Chondrocyte (in vitro differentiated cells): ENCODE results near the gene ATP11A. TPM values are rescaled to one million over a fixed set of nuclear protein-coding genes. Genes with fewer than 3 reads are reported as not detected.

Source experiments
- DNase-seq: peaks from one replicate; pipeline ENCODE4 v3.0.0; 2021; ENCODE audit warnings: mixed read lengths, low spot score
- H3K27ac Mint-ChIP-seq: one replicate; pipeline ENCODE4 v1.8.0; 2021; ENCODE audit warnings: mild to moderate bottlenecking, moderate library complexity, mixed read lengths; ENCODE audit not compliant: unreplicated experiment
- H3K27me3 Mint-ChIP-seq: 2 replicates; pipeline ENCODE4 v1.8.0; 2021; ENCODE audit warnings: low read depth, mixed read lengths
- H3K36me3 Mint-ChIP-seq: 2 replicates; pipeline ENCODE4 v1.8.0; 2021; ENCODE audit warnings: low read depth, mixed read lengths
- H3K4me1 Mint-ChIP-seq: 2 replicates; pipeline ENCODE4 v1.8.0; 2021; ENCODE audit warnings: low read depth, mild to moderate bottlenecking, mixed read lengths
- H3K4me3 Mint-ChIP-seq: one replicate; pipeline ENCODE4 v1.8.0; 2021; ENCODE audit warnings: mild to moderate bottlenecking, moderate library complexity, mixed read lengths; ENCODE audit not compliant: unreplicated experiment
- H3K9me3 Mint-ChIP-seq: 2 replicates; pipeline ENCODE4 v1.8.0; 2021; ENCODE audit warnings: low read depth, mixed read lengths
- total RNA-seq: library from RNA; stranded (reverse); gene quantifications from 3 replicates; pipeline ENCODE4 v1.2.1, GENCODE V29; 2021
- TF ChIP-seq, protein P1 (sequence below): fragments of 200-600 bp; sonication (generic); IDR thresholded peaks from 2 replicates; pipeline ENCODE4 v1.5.0; 2021; ENCODE audit warnings: antibody characterized with exemption, mild to moderate bottlenecking, moderate library complexity

The ATP11A gene
- total RNA-seq, 1 donor from 2014 or later: 13.1 TPM

- Mint-ChIP-seq H3K27ac (no peak overlapping the region), H3K27me3 (no peaks in the 10 kb centered on the region), H3K4me1 (no peaks in the 10 kb centered on the region), H3K36me3 (peaks cover 20% of the 10 kb centered on the region), H3K9me3 (peaks cover 3% of the 10 kb centered on the region), H3K4me3 (no peak overlapping the region)
- TF ChIP-seq, protein P1, sequence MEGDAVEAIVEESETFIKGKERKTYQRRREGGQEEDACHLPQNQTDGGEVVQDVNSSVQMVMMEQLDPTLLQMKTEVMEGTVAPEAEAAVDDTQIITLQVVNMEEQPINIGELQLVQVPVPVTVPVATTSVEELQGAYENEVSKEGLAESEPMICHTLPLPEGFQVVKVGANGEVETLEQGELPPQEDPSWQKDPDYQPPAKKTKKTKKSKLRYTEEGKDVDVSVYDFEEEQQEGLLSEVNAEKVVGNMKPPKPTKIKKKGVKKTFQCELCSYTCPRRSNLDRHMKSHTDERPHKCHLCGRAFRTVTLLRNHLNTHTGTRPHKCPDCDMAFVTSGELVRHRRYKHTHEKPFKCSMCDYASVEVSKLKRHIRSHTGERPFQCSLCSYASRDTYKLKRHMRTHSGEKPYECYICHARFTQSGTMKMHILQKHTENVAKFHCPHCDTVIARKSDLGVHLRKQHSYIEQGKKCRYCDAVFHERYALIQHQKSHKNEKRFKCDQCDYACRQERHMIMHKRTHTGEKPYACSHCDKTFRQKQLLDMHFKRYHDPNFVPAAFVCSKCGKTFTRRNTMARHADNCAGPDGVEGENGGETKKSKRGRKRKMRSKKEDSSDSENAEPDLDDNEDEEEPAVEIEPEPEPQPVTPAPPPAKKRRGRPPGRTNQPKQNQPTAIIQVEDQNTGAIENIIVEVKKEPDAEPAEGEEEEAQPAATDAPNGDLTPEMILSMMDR: no peak
- DNase-seq: no peak
Measured at GRCh38 chr13:112821340-112822055, 131.7 kb downstream of the ATP11A start.

DNA sequence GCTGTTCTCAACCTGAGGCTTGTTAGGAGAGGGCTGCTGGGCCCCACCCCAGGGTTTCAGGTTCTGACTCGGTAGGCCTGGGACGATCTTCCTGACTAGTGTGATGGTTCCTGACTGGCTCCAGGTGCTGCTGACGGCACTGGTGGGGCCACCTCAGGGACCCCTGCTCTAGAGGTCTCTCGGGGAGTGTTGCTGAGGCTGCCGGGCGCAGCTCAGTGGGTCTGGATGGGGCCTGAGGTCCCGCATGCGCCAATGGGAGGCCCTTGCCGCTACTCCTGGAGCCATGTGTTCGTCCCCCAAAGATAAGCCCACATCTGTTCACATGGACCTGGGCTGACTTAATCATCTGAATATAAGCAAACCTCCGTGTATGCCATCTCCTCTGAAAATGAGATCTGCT, 133.0 kb downstream of the ATP11A start:
- H3K4me1 Mint-ChIP-seq: no peaks in the 10 kb centered on the region
- no peak for DNase-seq
- no peaks in the 10 kb centered on the region for H3K27me3 Mint-ChIP-seq
- no peak overlapping the region for H3K4me3 Mint-ChIP-seq
- no peak overlapping the region for H3K27ac Mint-ChIP-seq
- H3K36me3 Mint-ChIP-seq: peaks cover 22% of the 10 kb centered on the region
- TF ChIP-seq, protein P1: no peak
- peaks cover 3% of the 10 kb centered on the region for H3K9me3 Mint-ChIP-seq

- no peak for DNase-seq
- Mint-ChIP-seq H3K27ac (no peak overlapping the region), H3K27me3 (no peaks in the 10 kb centered on the region), H3K4me1 (no peaks in the 10 kb centered on the region), H3K9me3 (no peaks in the 10 kb centered on the region), H3K36me3 (peaks cover 18% of the 10 kb centered on the region), H3K4me3 (no peak overlapping the region)
- TF ChIP-seq, protein P1: no peak
Measured at GRCh38 chr13:112824429-112824828, 134.6 kb downstream of the ATP11A start.

- no peak overlapping the region for H3K27ac Mint-ChIP-seq
- H3K9me3 Mint-ChIP-seq: no peaks in the 10 kb centered on the region
- H3K36me3 Mint-ChIP-seq: peaks cover 18% of the 10 kb centered on the region
- DNase-seq: no peak
- H3K4me3 Mint-ChIP-seq: no peak overlapping the region
- no peaks in the 10 kb centered on the region for H3K4me1 Mint-ChIP-seq
- no peaks in the 10 kb centered on the region for H3K27me3 Mint-ChIP-seq
- TF ChIP-seq, protein P1: no peak
Measured at GRCh38 chr13:112825071-112825470, 135.2 kb downstream of the ATP11A start.

- Mint-ChIP-seq H3K36me3 (peaks cover 20% of the 10 kb centered on the region), H3K27me3 (no peaks in the 10 kb centered on the region), H3K4me1 (no peaks in the 10 kb centered on the region), H3K4me3 (no peak overlapping the region), H3K27ac (no peak overlapping the region), H3K9me3 (no peaks in the 10 kb centered on the region)
- no peak for DNase-seq
- TF ChIP-seq, protein P1: no peak
Measured at GRCh38 chr13:112825875-112826274, 136.0 kb downstream of the ATP11A start.
